ENCODE measurements around the gene OSER1. TPM values are rescaled to one million over a fixed set of nuclear protein-coding genes. Genes with fewer than 3 reads are reported as not detected.

OSER1 gene
- total and polyA plus RNA-seq, 2 of the 8 experiments (the other 6 are each of a cell fraction or from before 2014, with no cell fraction given): 24.5 to 31.8 TPM

- H2BK15ac ChIP-seq (ENCODE audit: low read length): no peak overlapping the region
- H3K27ac ChIP-seq (ENCODE audit: low read depth, low read length): no peak overlapping the region
- POLR2A ChIA-PET (ENCODE audit: partially characterized antibody): no interaction called here
- H2AK5ac ChIP-seq (ENCODE audit: low read depth, low read length): no peak overlapping the region
- no peak overlapping the region for H3K4me2 ChIP-seq (ENCODE audit: insufficient read depth in 1 of 2, low read depth in 2 of 2, low read length in 2 of 2)
- H3K18ac ChIP-seq (ENCODE audit: extremely low read depth, low read length): no peak overlapping the region
- H3K4me3 ChIP-seq (ENCODE audit: extremely low read depth in 1 of 4, insufficient read depth in 2 of 4, low read depth in 3 of 4, low read length in 4 of 4): no peak overlapping the region
- no peaks in the 10 kb centered on the region for H4K20me1 ChIP-seq (replicated peaks in 1 of 2; ENCODE audit: control insufficient read depth in 1 of 2, insufficient read depth in 2 of 2, low read length in 2 of 2)
- H3K14ac ChIP-seq (ENCODE audit: insufficient read length): no peak overlapping the region
- H2BK12ac ChIP-seq (ENCODE audit: low read depth, low read length): no peak overlapping the region
- FAIRE-seq (no peak), DNase-seq (ENCODE audit: low read depth in 1 of 2, low spot score in 2 of 2) (no peak)
- no peak overlapping the region for H2BK5ac ChIP-seq (ENCODE audit: low read depth, low read length)
- H3K56ac ChIP-seq (replicated peaks; ENCODE audit: insufficient read length, low read depth, low read length): no peak overlapping the region
- H3K23ac ChIP-seq (ENCODE audit: insufficient read length): no peak overlapping the region
- peak overlapping the region; percentile 57; the same call in 1 of the 2 replicates for H4K8ac ChIP-seq (ENCODE audit: extremely low read depth, insufficient read depth, low read length)
- H3K23me2 ChIP-seq (ENCODE audit: low read depth, low read length): no peaks in the 10 kb centered on the region
- no peaks in the 10 kb centered on the region for H3K79me2 ChIP-seq (ENCODE audit: control insufficient read depth in 1 of 2, insufficient read depth in 2 of 2, low read length in 2 of 2)
- no peak overlapping the region for H3K4ac ChIP-seq (replicated peaks; ENCODE audit: insufficient read length, low read depth, low read length)
- no peak overlapping the region for H4K91ac ChIP-seq (replicated peaks; ENCODE audit: insufficient read length, low read length)
- H3K9me3 ChIP-seq (ENCODE audit: insufficient read depth in 2 of 2, low read depth in 1 of 2, low read length in 1 of 2): no peaks in the 10 kb centered on the region
- no peaks in the 10 kb centered on the region for H3K27me3 ChIP-seq (replicated peaks in 1 of 4; ENCODE audit: control insufficient read depth in 3 of 4, extremely low read depth in 1 of 4, insufficient read depth in 3 of 4, low read length in 3 of 4)
- WGBS, 2 experiments (ENCODE audit: extremely low coverage in 1 of 2, insufficient coverage in 1 of 2, insufficient read length in 1 of 2, insufficient replicate concordance in 2 of 2, low coverage in 1 of 2, low lambda C conversion rate in 2 of 2, missing lambda C conversion rate in 1 of 2): 81% methylated on average over 5 of the region's 5 CpGs; no CpG with 5 or more reads in 1 of the 2 experiments
- no peak overlapping the region for H2AFZ ChIP-seq (ENCODE audit: low read length)
- CTCF ChIA-PET (ENCODE audit: partially characterized antibody): interaction anchor here (0.7 to 11.2 kb wide), 5 partner anchors 28 to 239 kb away, joined by 3 to 153 read pairs (median 4); partner anchors contain the start of gene FITM2
- no peaks in the 10 kb centered on the region for H3K36me3 ChIP-seq (ENCODE audit: control insufficient read depth in 2 of 4, insufficient read depth in 4 of 4, low read length in 3 of 4)
- H3K4me1 ChIP-seq (replicated peaks in 1 of 4; ENCODE audit: control insufficient read depth in 3 of 4, insufficient read depth in 4 of 4, low read length in 3 of 4): peaks cover 0 to 3% (median under 1%) of the 10 kb centered on the region in 4 experiments; a peak in 1 of 7 replicates
- no peak overlapping the region for H4K5ac ChIP-seq (ENCODE audit: insufficient read length, low read depth, low read length)
- no peak overlapping the region for H3K9ac ChIP-seq (replicated peaks in 1 of 4; ENCODE audit: extremely low read depth in 1 of 4, low read depth in 3 of 4, low read length in 3 of 4)
- no peak overlapping the region for H2BK20ac ChIP-seq (ENCODE audit: low read length)
- no peak for TF ChIP-seq RAD21 (IDR thresholded peaks at IDR 0.05 in 1 of 2, conservative IDR thresholded peaks at IDR 0.05 in 1 of 2; ENCODE audit: low read depth in 2 of 2, low read length in 2 of 2)
- TF ChIP-seq MAX (IDR thresholded peaks at IDR 0.05): no peak
- no peak for TF ChIP-seq FOSL1 (IDR thresholded peaks at IDR 0.05; ENCODE audit: insufficient read depth, low read depth, low read length)
- no peak for TF ChIP-seq EZH2 (IDR thresholded peaks at IDR 0.05; ENCODE audit: low read depth, low read length, severe bottlenecking)
- no peak for TF ChIP-seq SIRT6 (IDR thresholded peaks at IDR 0.05; ENCODE audit: low read length)
- no peak for TF ChIP-seq USF2 (IDR thresholded peaks at IDR 0.05; ENCODE audit: low read length)
- no peaks in the 10 kb centered on the region for H3K79me1 ChIP-seq (ENCODE audit: low read depth, low read length)
- H2BK120ac ChIP-seq (replicated peaks; ENCODE audit: low read depth, low read length): no peak overlapping the region
These were observed 11.5 kb upstream of the OSER1 start for GRCh38 chr20:44222027-44222426.
